K562 (cell line): ENCODE measurements around the gene DNAJB1. TPM values are rescaled to one million over a fixed set of nuclear protein-coding genes. Genes with fewer than 3 reads are reported as not detected.

ENCODE experiments used
- BRF1 ChIP-seq: IDR thresholded peaks from 3 replicates; pipeline ENCODE4 v1.6.1; 2011; ENCODE audit warnings: borderline replicate concordance, mild to moderate bottlenecking; ENCODE audit not compliant: insufficient read length; ENCODE audit errors: extremely low read depth
- CBFA2T2 ChIP-seq: fragments of 450-650 bp; conservative IDR thresholded peaks from 2 replicates; pipeline ENCODE4 v1.6.1; 2017; ENCODE audit warnings: mild to moderate bottlenecking
- CBX1 ChIP-seq: sonication (generic); IDR thresholded peaks from 2 replicates; pipeline ENCODE4 v1.6.1; 2016; ENCODE audit warnings: antibody characterized with exemption, low read depth, mild to moderate bottlenecking
- CXXC5 ChIP-seq: fragments of 250-450 bp; sonication (Bioruptor Pico); IDR thresholded peaks from 2 replicates; pipeline ENCODE4 v1.8.0; 2022; ENCODE audit warnings: inconsistent platforms, mild to moderate bottlenecking, moderate library complexity
- ELF2 ChIP-seq: fragments of 250-450 bp; sonication (Bioruptor Pico); IDR thresholded peaks from 2 replicates; pipeline ENCODE4 v1.5.0; 2021; ENCODE audit warnings: mild to moderate bottlenecking
- ELK3 ChIP-seq: fragments of 450-650 bp; formaldehyde crosslinking; IDR thresholded peaks from 2 replicates; pipeline ENCODE4 v1.4.0; 2020; ENCODE audit warnings: mild to moderate bottlenecking
- HSF4 ChIP-seq: fragments of 250-450 bp; sonication (Bioruptor Pico); IDR thresholded peaks from 2 replicates; pipeline ENCODE4 v2.1.2; 2022; ENCODE audit warnings: mild to moderate bottlenecking, moderate library complexity, borderline replicate concordance
- ILK ChIP-seq: fragments of 450-650 bp; IDR thresholded peaks from 2 replicates; pipeline ENCODE4 v1.6.1; 2016; ENCODE audit warnings: missing genetic modification characterization, low read depth, mild to moderate bottlenecking, missing compliant biosample characterization, moderate library complexity, borderline replicate concordance
- MXD1 ChIP-seq: fragments of 250-450 bp; sonication (Bioruptor Pico); IDR thresholded peaks from 2 replicates; pipeline ENCODE4 v1.8.0; 2021; ENCODE audit warnings: borderline replicate concordance, mild to moderate bottlenecking, moderate library complexity; ENCODE audit not compliant: poor library complexity, severe bottlenecking
- MYNN ChIP-seq, 2 experiments: sonication (generic); formaldehyde crosslinking in 1 of 2; IDR thresholded peaks; 2 replicates each; pipeline versions ENCODE4 v1.5.0 to v1.6.1; 2016 to 2020; ENCODE audit warnings: antibody characterized with exemption in 1 of 2, missing genetic modification reagents in 1 of 2
- NFYB ChIP-seq: IDR thresholded peaks from 2 replicates; pipeline ENCODE4 v1.6.1; 2011; ENCODE audit warnings: mild to moderate bottlenecking, moderate library complexity; ENCODE audit not compliant: insufficient read length; ENCODE audit errors: extremely low read depth
- NR2F6 ChIP-seq: fragments of 450-650 bp; formaldehyde crosslinking; IDR thresholded peaks from 2 replicates; pipeline ENCODE4 v1.4.0; 2020; ENCODE audit warnings: mild to moderate bottlenecking
- SRF ChIP-seq, 2 experiments: fragments of 250-450, 450-650 bp in 1 of 2; sonication (Bioruptor Pico) in 1 of 2; sonication (generic) in 1 of 2; formaldehyde crosslinking; IDR thresholded peaks; 2 replicates each; pipeline versions ENCODE4 v1.5.0 to v1.5.1; 2020 to 2022; ENCODE audit warnings: mild to moderate bottlenecking in 1 of 2, missing genetic modification reagents in 1 of 2
- SUPT5H ChIP-seq: fragments of 450-650 bp; IDR thresholded peaks from 2 replicates; pipeline ENCODE4 v1.6.1; 2016
- THAP12 ChIP-seq: fragments of 250-450 bp; sonication (Bioruptor Pico); IDR thresholded peaks from 2 replicates; pipeline ENCODE4 v1.9.0; 2021; ENCODE audit warnings: mild to moderate bottlenecking, inconsistent platforms
- ZFP30 ChIP-seq: fragments of 250-450 bp; sonication (Bioruptor Pico); IDR thresholded peaks from 2 replicates; pipeline ENCODE4 v1.8.0; 2022; ENCODE audit warnings: moderate library complexity, mild to moderate bottlenecking, inconsistent platforms, borderline replicate concordance
- ZNF224 ChIP-seq: sonication (generic); formaldehyde crosslinking; IDR thresholded peaks from 2 replicates; pipeline ENCODE4 v1.8.0; 2022; ENCODE audit warnings: mild to moderate bottlenecking, missing genetic modification reagents
- ZNF354B ChIP-seq: fragments of 250-450 bp; sonication (Bioruptor Pico); IDR thresholded peaks from 2 replicates; pipeline ENCODE4 v1.4.0; 2020
- ZNF609 ChIP-seq: sonication (generic); formaldehyde crosslinking; IDR thresholded peaks from 2 replicates; pipeline ENCODE4 v1.8.1; 2023; ENCODE audit warnings: missing genetic modification reagents, mild to moderate bottlenecking, borderline replicate concordance
- polyA plus RNA-seq, 8 experiments: library from polyadenylated mRNA; depleted of rRNA in 4 of 8; stranded (reverse) in 5 of 8; unstranded in 3 of 8; fragments of >200 nt; fragmentation: Nextera tagmentation in 2 of 8; fragmentation: Illumina TruSeq in 1 of 8; extraction: Ambion mirVana in 2 of 8; extraction: Trizol in 1 of 8; gene quantifications; 2 replicates each; pipeline versions ENCODE4 v1.2.1 to v1.2.3, GENCODE V29; 2011 to 2014; ENCODE audit warnings: inconsistent platforms in 1 of 8, missing spikeins in 1 of 8
- total RNA-seq, 7 experiments: library from RNA; depleted of rRNA in 6 of 7; stranded (reverse); fragments of >200 nt in 6 of 7; fragmentation: Illumina TruSeq in 2 of 7; extraction: Trizol in 2 of 7; gene quantifications; 2 replicates each; pipeline versions ENCODE4 v1.2.1 to v1.2.3, GENCODE V29; 2011 to 2021; ENCODE audit warnings: low replicate concordance in 1 of 7

The DNAJB1 gene
- total and polyA plus RNA-seq, 9 of the 15 experiments (the other 6 are each of a cell fraction or from before 2014, with no cell fraction given), result 13.2 to 113 (median 62.1) TPM

- TF ChIP-seq THAP12 (CRISPR knock-in tag) (peak; percentile 81; the same call in 1 of the 2 replicates), SRF (CRISPR knock-in tag; IDR thresholded peaks at IDR 0.05) (no peak), ELF2 (CRISPR knock-in tag) (no peak), CBX1 (peak; percentile 87; the same call in 1 of the 2 replicates), HSF4 (no peak), NR2F6 (no peak), ILK (tag) (no peak), MYNN (IDR thresholded peaks at IDR 0.05) (no peak), MYNN (CRISPR knock-in tag; IDR thresholded peaks at IDR 0.05) (no peak), ZNF224 (0 out of 2 replicates have a peak, but pooled peaks have one; percentile 54), SUPT5H (peak; percentile 96), NFYB (peak; percentile 35), ZNF354B (CRISPR knock-in tag) (no peak), BRF1 (no peak), MXD1 (CRISPR knock-in tag) (peak; percentile 16), ELK3 (no peak), ZNF609 (0 out of 2 replicates have a peak, but pooled peaks have one; percentile 16), CBFA2T2 (no peak), CXXC5 (CRISPR knock-in tag) (peak; percentile 69), ZFP30 (CRISPR knock-in tag) (no peak)
These were observed at the start of gene DNAJB1 (continued) for GRCh38 chr19:14517840-14518505.
